HFF-Myc (cell line): Measurements from ENCODE around the gene WBP2.

ENCODE experiments used
- DNase-seq: peaks from one replicate; pipeline ENCODE4 v3.0.0-alpha.2; 2011; ENCODE audit warnings: low read depth; ENCODE audit errors: extremely low read depth
- H3K4me3 ChIP-seq: replicated peaks from 2 replicates; pipeline ENCODE4 v1.5.1; 2011; ENCODE audit warnings: low read depth, mild to moderate bottlenecking, control low read depth, low read length
- CTCF ChIP-seq: IDR thresholded peaks from 2 replicates; pipeline ENCODE4 v1.5.1; 2012; ENCODE audit warnings: mild to moderate bottlenecking, low read depth, low read length, control low read depth; ENCODE audit errors: missing control alignments

Gene WBP2

GRCh38 chr17:75845058-75845711, 9.9 kb downstream of the WBP2 start:
- H3K4me3 ChIP-seq: no peak overlapping the region
- TF ChIP-seq CTCF: peak; percentile 68
- DNase-seq: no peak

DNA sequence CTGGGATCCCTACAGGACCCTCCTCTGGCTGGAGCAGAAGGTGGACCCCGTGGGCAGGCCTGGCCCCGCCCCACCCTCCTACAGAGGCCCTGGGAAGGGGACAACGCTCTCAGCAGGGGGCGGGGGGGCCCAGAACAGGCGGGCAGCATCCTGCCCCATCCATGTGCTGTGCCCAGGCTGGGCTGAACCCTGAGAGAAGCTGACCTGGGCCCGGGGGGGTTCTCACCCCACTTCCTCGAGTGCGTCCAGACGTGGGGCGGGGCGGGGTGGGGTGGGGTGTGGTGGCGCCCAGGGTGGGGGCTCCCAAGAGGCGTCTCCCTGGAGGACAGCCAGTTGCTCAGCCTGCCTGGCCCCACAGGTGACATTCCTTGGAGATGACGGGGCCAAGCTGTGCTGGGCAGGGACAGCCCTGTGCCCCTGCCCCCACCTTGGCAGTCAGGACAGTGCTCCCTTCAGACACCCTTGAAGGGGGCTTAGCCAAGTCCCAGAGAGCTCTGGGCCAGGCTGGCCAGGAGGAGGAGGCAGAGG, 10.5 kb downstream of the WBP2 start:
- no peak for DNase-seq
- H3K4me3 ChIP-seq: no peak overlapping the region
- TF ChIP-seq CTCF: no peak

GRCh38 chr17:75843577-75844529, 11.3 kb downstream of the WBP2 start, which contains the start of gene UNC13D:
TSS of gene UNC13D (minus strand) at chr17:75844404. CDS start at chr17:75844337, 67 bp downstream.
- no peak within 1 kb of the TSS for H3K4me3 ChIP-seq
- DNase-seq: no peak
- TF ChIP-seq CTCF: no peak

GRCh38 chr17:75842963-75843576, 12.1 kb downstream of the WBP2 start:
- TF ChIP-seq CTCF: no peak
- DNase-seq: no peak
- no peak overlapping the region for H3K4me3 ChIP-seq

DNA sequence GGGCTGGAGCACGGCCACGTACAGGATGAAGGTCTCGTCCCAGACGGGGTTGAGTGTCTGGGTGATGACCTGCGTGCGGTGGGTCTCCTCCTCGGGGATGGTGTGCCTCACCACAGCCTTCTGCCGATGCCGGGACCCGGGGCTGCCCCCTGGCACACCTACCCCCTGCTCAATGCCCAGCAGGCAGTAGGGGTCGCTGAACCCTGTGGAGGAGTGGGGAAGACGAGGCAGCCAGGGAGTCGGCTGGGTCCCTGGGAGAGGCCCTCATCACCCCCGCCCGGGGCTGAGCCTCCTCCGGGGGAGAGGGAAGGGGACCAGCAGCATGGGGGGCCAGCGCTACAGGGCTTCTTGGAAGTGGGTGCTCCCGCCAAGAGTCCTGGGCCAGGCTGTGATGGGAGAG, 12.7 kb downstream of the WBP2 start:
- no peak for DNase-seq
- no peak overlapping the region for H3K4me3 ChIP-seq
- no peak for TF ChIP-seq CTCF

DNA sequence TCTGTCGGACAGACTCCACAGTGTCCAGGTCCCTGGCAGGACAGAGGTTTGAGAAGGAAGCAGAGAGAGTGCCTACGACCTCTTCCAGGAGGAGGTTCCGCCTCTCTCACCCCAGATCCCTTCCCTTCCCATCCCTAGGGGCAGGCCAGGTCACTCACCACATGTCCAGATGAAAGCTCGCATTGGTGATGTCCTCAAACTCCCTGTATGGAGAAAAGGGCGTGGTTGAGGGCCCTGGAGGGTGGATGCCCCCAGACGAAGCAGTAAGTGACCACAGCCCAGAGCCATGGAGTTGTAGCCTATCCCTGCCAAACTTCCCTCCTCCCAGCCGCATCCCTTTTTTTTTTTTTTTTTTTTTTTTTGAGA, 14.4 kb downstream of the WBP2 start:
- TF ChIP-seq CTCF: no peak
- no peak overlapping the region for H3K4me3 ChIP-seq
- no peak for DNase-seq
